HEK293 (cell line): ENCODE results near the gene ERCC3.
A peak's percentile ranks its signal among the peaks of the same experiment; 100 is the strongest.

Experiments
- CTCF ChIA-PET: fragments of 350-600 bp; formaldehyde crosslinking; extraction: SDS; loops from one replicate; lab custom pipeline; 2021; ENCODE audit warnings: antibody characterized with exemption; lab: Yijun Ruan, JAX
- POLR2A ChIA-PET: fragments of 300-600 bp; formaldehyde crosslinking; extraction: SDS; loops from one replicate; lab custom pipeline; 2020; ENCODE audit warnings: antibody characterized with exemption, inconsistent platforms; lab: Yijun Ruan, JAX
- H3K27ac ChIP-seq: fragments of 200-500 bp; sonication (Bioruptor generic); 2 replicates; pipeline ENCODE4 v1.5.1; 2014; ENCODE audit warnings: low read depth, low read length, control low read depth, inconsistent platforms; ENCODE audit errors: extremely low read depth
- H3K36me3 ChIP-seq, 2 experiments: fragments of 200-500 bp in 1 of 2; sonication (Bioruptor generic) in 1 of 2; 1 replicate in 1 of 2; 2 replicates in 1 of 2; pipeline ENCODE4 v1.5.1; 2014 to 2017; ENCODE audit warnings: inconsistent platforms in 2 of 2, low read length in 2 of 2; ENCODE audit not compliant: control insufficient read depth in 2 of 2, insufficient read depth in 1 of 2
- H3K4me1 ChIP-seq: fragments of 200-500 bp; sonication (Bioruptor generic); 2 replicates; pipeline ENCODE4 v1.5.1; 2014; ENCODE audit warnings: mild to moderate bottlenecking, low read length, inconsistent platforms; ENCODE audit not compliant: control insufficient read depth, insufficient read depth
- H3K4me3 ChIP-seq: 2 replicates; pipeline ENCODE4 v1.5.1; 2011; ENCODE audit warnings: low read depth, mild to moderate bottlenecking, control low read depth, low read length, moderate library complexity
- H3K9me3 ChIP-seq: fragments of 200-500 bp; sonication (Bioruptor generic); 2 replicates; pipeline ENCODE4 v1.5.1; 2014; ENCODE audit warnings: low read depth, low read length, inconsistent platforms; ENCODE audit not compliant: control insufficient read depth, insufficient read depth
- GLI2 ChIP-seq: fragments of 450-650 bp; formaldehyde crosslinking; IDR thresholded peaks from 2 replicates; pipeline ENCODE4; 2017; ENCODE audit warnings: missing biosample characterization, missing genetic modification characterization, low read depth, borderline replicate concordance
- KLF7 ChIP-seq: fragments of 450-650 bp; formaldehyde crosslinking; IDR thresholded peaks from 2 replicates; pipeline ENCODE4 v1.5.1; 2016; ENCODE audit warnings: missing biosample characterization, missing genetic modification characterization, borderline replicate concordance
- KLF9 ChIP-seq: fragments of 450-650 bp; formaldehyde crosslinking; IDR thresholded peaks from 2 replicates; pipeline ENCODE4 v1.5.1; 2016; ENCODE audit warnings: missing biosample characterization, missing genetic modification characterization, low read depth
- YY2 ChIP-seq: fragments of 450-650 bp; formaldehyde crosslinking; IDR thresholded peaks from 2 replicates; pipeline ENCODE4 v1.5.1; 2016; ENCODE audit warnings: missing biosample characterization, missing genetic modification characterization
- ZBTB1 ChIP-seq: fragments of 450-650 bp; formaldehyde crosslinking; IDR thresholded peaks from 2 replicates; pipeline ENCODE4 v1.5.1; 2016; ENCODE audit warnings: missing biosample characterization, missing genetic modification characterization
- ZBTB10 ChIP-seq: fragments of 450-650 bp; formaldehyde crosslinking; IDR thresholded peaks from 2 replicates; pipeline ENCODE4 v1.5.1; 2016; ENCODE audit warnings: missing biosample characterization, missing genetic modification characterization
- ZBTB6 ChIP-seq: fragments of 450-650 bp; formaldehyde crosslinking; IDR thresholded peaks from 2 replicates; pipeline ENCODE4 v1.5.1; 2017; ENCODE audit warnings: missing biosample characterization, missing genetic modification characterization
- ZEB2 ChIP-seq: fragments of 450-650 bp; formaldehyde crosslinking; IDR thresholded peaks from 2 replicates; pipeline ENCODE4 v1.5.1; 2016; ENCODE audit warnings: missing biosample characterization, missing genetic modification characterization
- ZNF19 ChIP-seq: fragments of 450-650 bp; formaldehyde crosslinking; IDR thresholded peaks from 2 replicates; pipeline ENCODE4; 2016; ENCODE audit warnings: missing biosample characterization, missing genetic modification characterization, low read depth
- ZNF202 ChIP-seq: fragments of 450-650 bp; formaldehyde crosslinking; IDR thresholded peaks from 2 replicates; pipeline ENCODE4 v1.5.1; 2016; ENCODE audit warnings: missing biosample characterization, missing genetic modification characterization, borderline replicate concordance
- ZNF214 ChIP-seq: fragments of 450-650 bp; formaldehyde crosslinking; IDR thresholded peaks from 2 replicates; pipeline ENCODE4 v1.5.1; 2017; ENCODE audit warnings: missing biosample characterization, mild to moderate bottlenecking, missing genetic modification characterization, borderline replicate concordance
- ZNF23 ChIP-seq: fragments of 450-650 bp; formaldehyde crosslinking; IDR thresholded peaks from 2 replicates; pipeline ENCODE4 v1.5.1; 2016; ENCODE audit warnings: missing biosample characterization, missing genetic modification characterization, borderline replicate concordance
- ZNF266 ChIP-seq: fragments of 450-650 bp; formaldehyde crosslinking; IDR thresholded peaks from 2 replicates; pipeline ENCODE4 v1.5.1; 2016; ENCODE audit warnings: missing biosample characterization, missing genetic modification characterization, low read depth
- ZNF341 ChIP-seq: fragments of 450-650 bp; formaldehyde crosslinking; IDR thresholded peaks from 2 replicates; pipeline ENCODE4; 2016; ENCODE audit warnings: low read depth, missing biosample characterization, missing genetic modification characterization
- ZNF398 ChIP-seq: fragments of 450-650 bp; formaldehyde crosslinking; IDR thresholded peaks from 2 replicates; pipeline ENCODE4 v1.5.1; 2017; ENCODE audit warnings: missing biosample characterization, missing genetic modification characterization
- ZNF521 ChIP-seq: fragments of 450-650 bp; formaldehyde crosslinking; IDR thresholded peaks from 2 replicates; pipeline ENCODE4 v1.5.1; 2017; ENCODE audit warnings: missing biosample characterization, mild to moderate bottlenecking, missing genetic modification characterization
- ZNF701 ChIP-seq: fragments of 450-650 bp; formaldehyde crosslinking; IDR thresholded peaks from 2 replicates; pipeline ENCODE4 v1.5.1; 2016; ENCODE audit warnings: missing biosample characterization, missing genetic modification characterization
- ZNF76 ChIP-seq: fragments of 450-650 bp; formaldehyde crosslinking; IDR thresholded peaks from 2 replicates; pipeline ENCODE4; 2016; ENCODE audit warnings: low read depth, missing biosample characterization, missing genetic modification characterization, borderline replicate concordance
- ZNF830 ChIP-seq: fragments of 450-650 bp; IDR thresholded peaks from 2 replicates; pipeline ENCODE4 v1.5.0; 2018; ENCODE audit warnings: missing biosample characterization, missing genetic modification characterization, low read depth, mild to moderate bottlenecking, moderate library complexity

The ERCC3 gene

GRCh38 chr2:127261804-127262406 is 32.0 kb downstream of the ERCC3 start (continued):
- no peak for TF ChIP-seq ZNF398 (tag by site-specific recombination)

GRCh38 chr2:127259355-127259754 is 34.6 kb downstream of the ERCC3 start:
- ChIA-PET POLR2A (no interaction called here), CTCF (interaction anchor here (0.6 to 2.7 kb wide), 2 partner anchors 62 to 154 kb away, joined by 3 to 12 read pairs; no protein-coding TSS in a partner anchor)

GRCh38 chr2:127256866-127257265 is 37.1 kb downstream of the ERCC3 start:
- Histone ChIP-seq H3K36me3 (peaks cover 21 to 61% of the 10 kb centered on the region in 2 experiments), H3K4me1 (no peaks in the 10 kb centered on the region), H3K4me3 (no peak overlapping the region), H3K9me3 (no peaks in the 10 kb centered on the region), H3K27ac (no peak overlapping the region)
- TF ChIP-seq ZNF341 (peak; percentile 66), ZBTB10 (tag by site-specific recombination) (no peak), ZNF214 (tag by site-specific recombination) (no peak)
- POLR2A ChIA-PET: interaction anchor here (0.6 kb wide), 1 partner anchor 222 kb away, joined by 3 read pairs; no protein-coding TSS in a partner anchor
- CTCF ChIA-PET: no interaction called here

More at GRCh38 chr2:127259355-127259754, 34.6 kb downstream of the ERCC3 start:
- Histone ChIP-seq H3K4me1 (no peaks in the 10 kb centered on the region), H3K4me3 (no peak overlapping the region), H3K9me3 (no peaks in the 10 kb centered on the region), H3K27ac (no peak overlapping the region), H3K36me3 (peaks cover 26 to 71% of the 10 kb centered on the region in 2 experiments)
- no peak for TF ChIP-seq ZNF266 (tag by site-specific recombination)
- TF ChIP-seq ZNF76: no peak
- no peak for TF ChIP-seq ZNF701 (tag by site-specific recombination)
- no peak for TF ChIP-seq ZNF521 (tag by site-specific recombination)
- no peak for TF ChIP-seq ZNF341
- TF ChIP-seq ZNF830 (tag by site-specific recombination): no peak
- TF ChIP-seq YY2: no peak
- no peak for TF ChIP-seq ZBTB6
- no peak for TF ChIP-seq KLF7 (tag by site-specific recombination)
- TF ChIP-seq ZNF23 (tag by site-specific recombination): no peak
- TF ChIP-seq KLF9 (tag by site-specific recombination): no peak
- no peak for TF ChIP-seq ZEB2
- no peak for TF ChIP-seq ZBTB1 (tag by site-specific recombination)
- TF ChIP-seq ZNF19 (tag by site-specific recombination): no peak
- no peak for TF ChIP-seq ZNF202
- TF ChIP-seq GLI2 (tag by site-specific recombination): no peak
